HG03354 (cell line): ENCODE measurements around the gene MRPL10.
A peak's percentile ranks its signal among the peaks of the same experiment; 100 is the strongest.

Experiments
- ATAC-seq: cut with Tn5 transposase; IDR thresholded peaks from one replicate; pipeline ENCODE4 v1.9.1; 2021; ENCODE audit warnings: mild to moderate bottlenecking; ENCODE audit not compliant: unreplicated experiment, poor library complexity, severe bottlenecking

MRPL10 gene

DNA sequence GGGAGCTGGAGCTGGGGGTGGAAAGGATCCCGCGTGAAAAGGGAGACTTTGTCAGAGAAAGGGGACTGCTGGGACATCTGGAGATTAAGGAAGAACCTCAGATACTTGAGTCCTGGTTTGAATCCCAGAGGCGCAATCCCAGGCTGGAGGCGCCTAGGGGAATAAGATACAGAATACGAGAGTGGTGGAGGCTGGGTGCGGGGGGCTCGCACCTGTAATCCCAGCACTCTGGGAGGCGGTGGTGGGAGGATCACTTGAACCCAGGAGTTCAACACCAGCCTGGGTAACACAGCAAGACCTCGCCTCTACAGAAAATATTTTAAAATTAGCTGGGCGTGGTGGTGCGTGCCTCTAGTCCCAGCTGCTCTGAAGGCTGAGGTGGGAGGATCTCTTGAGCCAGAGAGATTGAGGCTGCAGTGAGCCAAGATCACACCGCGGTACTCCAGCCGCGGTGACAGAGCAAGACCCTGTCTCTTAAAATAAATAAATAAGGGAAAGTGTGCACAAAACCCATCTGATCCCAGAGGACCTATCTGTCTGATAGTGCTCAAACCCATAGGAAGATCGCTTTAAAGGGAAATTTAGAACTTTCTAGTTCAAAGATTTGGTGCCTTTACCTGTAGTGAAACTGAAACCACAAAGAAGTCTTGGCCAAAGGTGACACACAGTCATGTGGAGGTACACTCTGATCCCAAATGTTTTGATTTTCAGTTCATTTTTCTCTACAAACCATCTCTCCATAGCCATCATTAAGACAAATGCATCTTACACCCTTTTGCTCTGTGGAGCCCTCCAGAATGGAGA, 10.3 kb upstream of the MRPL10 start:
- no peak for ATAC-seq

- peak; percentile 85 for ATAC-seq
Observed at GRCh38 chr17:47840742-47841487, 9.6 kb upstream of the MRPL10 start, which contains the start of gene SCRN2. Gene SCRN2, minus strand, starts transcription at chr17:47841273. Its CDS starts 430 bp downstream, at chr17:47840843.

DNA sequence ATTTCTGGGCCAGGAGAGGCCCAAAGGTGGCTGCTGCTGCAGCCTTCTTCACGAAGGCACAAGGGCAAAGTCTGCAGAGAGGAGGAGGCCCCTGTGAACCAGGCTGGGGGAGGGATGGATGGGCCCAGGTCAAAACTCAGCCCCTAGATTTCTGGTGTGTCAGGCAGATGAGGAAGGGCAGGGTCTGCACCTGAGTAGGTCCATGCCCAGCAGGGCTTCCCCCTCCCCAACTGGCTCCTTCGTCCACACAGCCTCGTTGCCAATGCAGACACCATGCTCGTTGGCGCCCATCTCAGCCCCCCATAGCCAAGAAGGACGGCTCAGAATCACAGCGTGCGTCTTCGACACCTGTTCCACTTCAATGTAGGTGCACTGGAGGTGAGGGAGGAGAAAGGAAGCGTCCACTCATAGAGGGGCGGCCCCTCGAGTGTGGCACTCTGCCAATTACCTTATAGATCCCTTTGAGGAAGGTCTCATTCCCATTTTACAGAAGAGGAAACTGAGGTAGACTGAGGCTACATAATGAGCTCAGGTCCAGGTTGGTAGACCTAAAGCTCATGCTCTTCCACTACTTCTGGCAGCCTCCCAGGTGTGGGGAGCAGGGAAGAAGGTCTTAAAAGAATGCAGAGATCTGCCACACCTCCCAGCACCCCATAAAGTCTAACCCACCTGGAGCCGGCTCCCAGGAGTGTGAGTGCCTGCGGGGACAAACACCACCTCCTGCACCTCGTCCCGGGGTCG, 8.8 kb upstream of the MRPL10 start:
- ATAC-seq = no peak

- ATAC-seq = no peak
Observed at GRCh38 chr17:47839071-47839470, 7.7 kb upstream of the MRPL10 start.

- no peak for ATAC-seq
Observed at GRCh38 chr17:47838636-47839035, 7.3 kb upstream of the MRPL10 start.

DNA sequence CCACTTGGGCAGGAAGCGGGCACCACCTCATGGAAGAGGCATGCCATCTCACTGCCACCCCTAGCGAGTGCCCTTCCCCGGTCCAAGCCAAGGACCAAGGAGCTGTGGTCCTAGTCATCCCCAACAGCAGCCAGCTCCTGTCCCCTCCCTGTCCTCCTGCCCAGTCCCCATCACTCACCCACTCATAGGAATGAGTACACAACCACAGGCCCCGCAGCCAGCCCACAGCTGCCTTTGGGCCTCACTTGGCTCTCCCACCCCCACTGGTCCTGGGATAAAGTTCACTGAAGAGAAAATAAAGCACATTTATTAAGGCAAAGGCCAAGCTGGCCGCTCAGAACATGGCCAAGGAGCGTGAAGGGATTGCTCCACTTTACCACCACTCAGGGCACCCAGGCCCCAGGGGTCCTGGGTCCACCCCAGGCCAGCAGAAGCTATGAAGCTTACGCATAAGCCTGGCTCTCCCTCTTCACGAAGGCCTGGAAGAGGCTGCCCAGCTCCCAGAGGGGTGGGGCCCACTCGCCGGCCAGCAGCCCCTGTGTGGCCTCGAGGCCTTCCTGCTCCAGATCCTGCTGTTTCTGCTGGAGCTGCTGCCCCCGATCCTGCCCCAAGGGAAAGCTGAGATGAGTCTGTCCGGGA, 6.2 kb upstream of the MRPL10 start:
- ATAC-seq = no peak

GRCh38 chr17:47836601-47837000, 5.3 kb upstream of the MRPL10 start:
- no peak for ATAC-seq

- ATAC-seq = no peak
Observed at GRCh38 chr17:47834756-47835155, 3.4 kb upstream of the MRPL10 start.

DNA sequence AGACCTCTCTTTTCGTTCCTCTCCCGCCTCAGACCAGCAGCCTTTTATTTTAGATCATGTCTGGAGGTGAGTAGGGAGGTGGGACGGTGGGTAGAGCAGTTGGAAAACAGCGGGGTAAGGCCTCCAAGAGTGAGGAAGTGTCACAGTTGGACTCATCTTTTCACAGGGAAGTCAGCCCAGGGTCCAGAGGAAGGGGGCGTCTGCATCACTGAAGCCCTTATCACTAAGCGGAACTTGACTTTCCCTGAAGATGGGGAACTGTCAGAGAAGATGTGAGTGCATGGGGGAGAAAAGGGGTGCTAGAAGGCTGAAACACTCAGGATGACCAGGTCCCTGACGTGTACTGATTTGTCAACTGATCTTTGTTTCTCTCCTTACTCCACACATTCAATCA, 590 bp upstream of the MRPL10 start:
- peak; percentile 4 for ATAC-seq

- no peak for ATAC-seq
Observed at GRCh38 chr17:47830396-47831002, 842 bp downstream of the MRPL10 start.

GRCh38 chr17:47829870-47830269, 1.5 kb downstream of the MRPL10 start:
- no peak for ATAC-seq

DNA sequence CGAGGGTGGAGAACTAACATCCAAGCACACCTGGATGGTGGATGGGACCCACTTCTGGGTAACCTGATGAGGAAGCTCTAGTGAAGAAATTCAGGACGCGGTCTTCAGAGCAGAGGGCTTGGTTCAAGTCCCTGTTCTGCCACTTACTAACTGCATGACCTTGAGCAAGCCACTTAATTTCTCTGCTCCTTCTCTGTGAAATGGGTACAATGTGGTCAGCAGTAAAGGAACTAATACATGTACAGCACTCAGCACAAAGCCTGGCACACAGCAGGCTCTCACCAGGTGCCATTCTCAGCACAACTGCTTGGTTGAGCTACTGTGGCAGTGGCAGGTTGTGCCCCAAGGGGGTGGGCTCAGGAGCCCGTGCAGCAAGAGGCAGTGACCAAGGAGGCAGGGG, 7.8 kb downstream of the MRPL10 start:
- ATAC-seq = no peak

DNA sequence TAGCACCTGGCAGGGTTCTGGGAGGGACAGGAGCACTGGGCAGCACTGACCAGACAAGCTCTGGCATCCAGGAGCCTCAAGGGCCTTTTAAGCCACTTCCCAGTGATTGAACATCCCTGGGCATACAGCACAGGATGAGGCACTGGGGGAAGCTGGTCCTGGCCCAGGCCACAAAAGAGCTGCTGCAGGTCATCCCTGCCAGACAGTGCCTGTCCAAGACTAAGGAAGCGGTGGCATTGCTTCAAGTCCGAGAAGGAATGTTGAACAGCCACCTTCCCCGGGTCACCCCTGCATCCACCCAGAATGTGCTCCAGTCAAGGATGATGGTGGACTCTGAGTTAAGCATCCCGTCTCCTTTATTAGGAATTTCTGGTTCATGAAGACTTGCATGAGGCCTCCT, 8.6 kb downstream of the MRPL10 start:
- ATAC-seq = no peak

- peak; percentile 84 for ATAC-seq
Observed at GRCh38 chr17:47821424-47822391, 9.6 kb downstream of the MRPL10 start, which contains the start of gene OSBPL7. Gene OSBPL7, minus strand, starts transcription at chr17:47821794. Its CDS starts 1,516 bp downstream, at chr17:47820278.

- ATAC-seq = no peak
Observed at GRCh38 chr17:47821031-47821423, 10.3 kb downstream of the MRPL10 start.

GRCh38 chr17:47820033-47820789, 11.1 kb downstream of the MRPL10 start:
- no peak for ATAC-seq

- no peak for ATAC-seq
Observed at GRCh38 chr17:47819475-47819874, 11.9 kb downstream of the MRPL10 start.
